ENCODE data around the gene AKAP17A. TPM values are rescaled to one million over a fixed set of nuclear protein-coding genes. Genes with fewer than 3 reads are reported as not detected.
"Not testable (repeated sequence)": the region's sequence is repeated elsewhere in the genome, so short reads cannot be mapped to it uniquely, and the experiment has no call there.

Gene AKAP17A
- total RNA-seq, 1 experiment from 2014 or later = 28.3 TPM

DNA sequence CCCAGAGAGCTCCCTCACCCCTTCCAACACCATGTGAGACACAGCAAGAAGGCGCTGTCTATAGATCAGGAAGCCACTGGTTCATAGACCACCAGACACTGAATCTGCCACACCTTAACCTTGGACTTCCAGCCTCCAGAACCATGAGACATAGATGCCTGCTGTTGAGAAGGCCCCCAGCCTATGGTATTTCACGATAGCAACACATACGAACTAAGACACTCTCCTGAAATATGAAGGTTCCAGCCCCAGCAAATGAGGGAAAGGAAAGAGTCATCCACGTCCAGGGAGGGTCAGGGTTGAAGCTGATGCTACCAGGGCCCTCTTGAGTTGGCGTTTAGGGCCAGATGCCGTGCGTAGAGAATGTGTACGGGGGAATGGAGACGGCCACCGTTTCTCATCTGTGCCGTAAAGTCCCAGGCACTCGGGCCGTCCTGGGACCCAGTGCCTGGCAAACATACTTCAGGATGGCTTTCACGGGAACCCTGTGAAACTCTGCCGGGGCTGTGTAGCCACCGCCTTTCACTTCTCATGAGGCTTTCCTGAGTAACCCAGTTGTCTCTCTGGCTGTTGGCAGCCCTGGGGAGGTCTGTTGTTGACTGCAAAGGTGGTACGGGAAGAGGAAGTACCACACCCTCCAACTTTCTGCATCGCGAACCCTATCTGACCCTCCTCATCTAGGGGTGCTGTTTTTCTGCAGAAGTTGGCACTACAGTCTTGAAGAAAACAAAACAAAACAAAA, 36.8 kb upstream of the AKAP17A start:
- no peak overlapping the region for H2AFZ ChIP-seq
- H3K4me1 ChIP-seq (replicated peaks; ENCODE audit: insufficient read depth) = peaks cover 7% of the 10 kb centered on the region; the same call in 1 of the 2 replicates
- DNase-seq = no peak
- no peaks in the 10 kb centered on the region for H3K9me2 ChIP-seq (ENCODE audit: insufficient read depth)
- no peak overlapping the region for H3K4me2 ChIP-seq
- H3K9me3 ChIP-seq (ENCODE audit: insufficient read depth, low read depth) = no peaks in the 10 kb centered on the region; the same call in 1 of the 2 replicates
- no peak overlapping the region for H3K27ac ChIP-seq
- BruUV-seq (replicated peaks) = no TSS peak
- intact Hi-C loops (cut with micrococcal nuclease; ENCODE audit: unreplicated experiment) = no loop called here
- H3K4me3 ChIP-seq = no peak overlapping the region
- H3K27me3 ChIP-seq (ENCODE audit: insufficient read depth, low read depth) = peaks cover 13% of the 10 kb centered on the region; the same call in 1 of the 2 replicates
- TF ChIP-seq, protein P1, sequence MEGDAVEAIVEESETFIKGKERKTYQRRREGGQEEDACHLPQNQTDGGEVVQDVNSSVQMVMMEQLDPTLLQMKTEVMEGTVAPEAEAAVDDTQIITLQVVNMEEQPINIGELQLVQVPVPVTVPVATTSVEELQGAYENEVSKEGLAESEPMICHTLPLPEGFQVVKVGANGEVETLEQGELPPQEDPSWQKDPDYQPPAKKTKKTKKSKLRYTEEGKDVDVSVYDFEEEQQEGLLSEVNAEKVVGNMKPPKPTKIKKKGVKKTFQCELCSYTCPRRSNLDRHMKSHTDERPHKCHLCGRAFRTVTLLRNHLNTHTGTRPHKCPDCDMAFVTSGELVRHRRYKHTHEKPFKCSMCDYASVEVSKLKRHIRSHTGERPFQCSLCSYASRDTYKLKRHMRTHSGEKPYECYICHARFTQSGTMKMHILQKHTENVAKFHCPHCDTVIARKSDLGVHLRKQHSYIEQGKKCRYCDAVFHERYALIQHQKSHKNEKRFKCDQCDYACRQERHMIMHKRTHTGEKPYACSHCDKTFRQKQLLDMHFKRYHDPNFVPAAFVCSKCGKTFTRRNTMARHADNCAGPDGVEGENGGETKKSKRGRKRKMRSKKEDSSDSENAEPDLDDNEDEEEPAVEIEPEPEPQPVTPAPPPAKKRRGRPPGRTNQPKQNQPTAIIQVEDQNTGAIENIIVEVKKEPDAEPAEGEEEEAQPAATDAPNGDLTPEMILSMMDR (conservative IDR thresholded peaks at IDR 0.05) = no peak
- no peak for TF ChIP-seq EZH2 (IDR thresholded peaks at IDR 0.05; ENCODE audit: low read depth)
- no peaks in the 10 kb centered on the region for H3K36me3 ChIP-seq (ENCODE audit: low read depth)
- H3K79me2 ChIP-seq (ENCODE audit: low read depth) = no peaks in the 10 kb centered on the region
- H3F3A ChIP-seq (ENCODE audit: insufficient read depth, low read depth) = peaks cover 8% of the 10 kb centered on the region; the same call in 1 of the 2 replicates
- ChIA-PET POLR2A (ENCODE audit: unreplicated experiment) (no interaction called here), CTCF (no interaction called here)
- no peaks in the 10 kb centered on the region for H4K20me1 ChIP-seq (ENCODE audit: insufficient read depth)

DNA sequence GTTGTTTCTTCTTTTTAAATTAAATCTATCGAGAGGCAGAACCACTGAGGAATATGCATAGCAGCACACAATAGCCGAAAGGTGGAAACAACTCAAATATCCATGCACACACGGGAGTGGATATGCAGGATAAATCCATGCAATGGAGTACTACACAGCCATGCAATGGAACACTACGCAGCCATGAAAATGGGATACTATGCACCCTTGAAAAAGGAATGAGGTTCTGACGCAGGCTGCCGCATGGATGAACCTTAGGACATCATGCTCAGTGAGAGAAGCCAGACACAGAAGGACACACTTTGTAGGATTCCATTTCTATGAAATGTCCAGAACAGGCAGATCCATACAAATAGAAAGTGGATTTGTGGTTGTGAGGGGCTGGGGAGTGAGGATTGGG, 36.0 kb upstream of the AKAP17A start:
- no peak overlapping the region for H3K27ac ChIP-seq
- no peaks in the 10 kb centered on the region for H4K20me1 ChIP-seq (ENCODE audit: insufficient read depth)
- no peak overlapping the region for H3K4me2 ChIP-seq
- H3F3A ChIP-seq (ENCODE audit: insufficient read depth, low read depth) = peaks cover 8% of the 10 kb centered on the region; the same call in 1 of the 2 replicates
- no peak overlapping the region for H2AFZ ChIP-seq
- ChIA-PET POLR2A (ENCODE audit: unreplicated experiment) (no interaction called here), CTCF (no interaction called here)
- H3K9me2 ChIP-seq (ENCODE audit: insufficient read depth) = no peaks in the 10 kb centered on the region
- peaks cover 13% of the 10 kb centered on the region; the same call in 1 of the 2 replicates for H3K27me3 ChIP-seq (ENCODE audit: insufficient read depth, low read depth)
- no peaks in the 10 kb centered on the region for H3K79me2 ChIP-seq (ENCODE audit: low read depth)
- intact Hi-C loops (cut with micrococcal nuclease; ENCODE audit: unreplicated experiment) = no loop called here
- no peak for DNase-seq
- H3K4me3 ChIP-seq = no peak overlapping the region
- peaks cover 7% of the 10 kb centered on the region; the same call in 1 of the 2 replicates for H3K4me1 ChIP-seq (replicated peaks; ENCODE audit: insufficient read depth)
- BruUV-seq (replicated peaks) = no TSS peak
- no peaks in the 10 kb centered on the region; the same call in 1 of the 2 replicates for H3K9me3 ChIP-seq (ENCODE audit: insufficient read depth, low read depth)
- no peak for TF ChIP-seq EZH2 (IDR thresholded peaks at IDR 0.05; ENCODE audit: low read depth)
- TF ChIP-seq, protein P1 (conservative IDR thresholded peaks at IDR 0.05) = no peak
- H3K36me3 ChIP-seq (ENCODE audit: low read depth) = no peaks in the 10 kb centered on the region

DNA sequence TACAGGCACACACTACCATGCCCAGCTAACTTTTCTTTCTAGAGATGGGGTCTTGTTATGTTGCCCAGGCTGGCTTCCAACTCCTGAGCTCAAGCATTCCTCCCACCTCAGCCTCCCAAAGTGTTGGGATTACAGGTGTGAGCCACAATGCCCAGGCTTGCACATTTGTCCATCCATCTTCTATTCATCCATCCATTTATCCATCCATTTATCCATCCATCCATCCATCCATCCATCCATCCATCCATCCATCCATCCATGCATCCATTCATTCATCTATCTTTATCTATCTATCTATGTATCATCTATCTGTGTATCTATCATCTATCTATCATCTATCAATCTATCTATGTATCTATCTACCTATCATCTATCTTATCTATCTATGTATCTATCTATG, 34.0 kb upstream of the AKAP17A start:
- H2AFZ ChIP-seq; H3K4me3 ChIP-seq; H4K20me1 ChIP-seq (ENCODE audit: insufficient read depth); H3K9me2 ChIP-seq (ENCODE audit: insufficient read depth); H3K79me2 ChIP-seq (ENCODE audit: low read depth); POLR2A ChIA-PET (ENCODE audit: unreplicated experiment); H3K4me1 ChIP-seq (replicated peaks; ENCODE audit: insufficient read depth); intact Hi-C loops (cut with micrococcal nuclease; ENCODE audit: unreplicated experiment); H3K36me3 ChIP-seq (ENCODE audit: low read depth); DNase-seq; CTCF ChIA-PET; BruUV-seq (replicated peaks); H3K9me3 ChIP-seq (ENCODE audit: insufficient read depth, low read depth); H3K4me2 ChIP-seq; H3K27ac ChIP-seq; H3F3A ChIP-seq (ENCODE audit: insufficient read depth, low read depth): not testable (repeated sequence)
- H3K27me3 ChIP-seq (ENCODE audit: insufficient read depth, low read depth) = peaks cover 14% of the 10 kb centered on the region; the same call in 1 of the 2 replicates
